NCI-H146 (cell line): ENCODE data around the gene TNXB.

Experiments
- DNase-seq: peaks from one replicate; lab custom pipeline; 2025; lab: John Stamatoyannopoulos, UW

Gene TNXB, protein sequence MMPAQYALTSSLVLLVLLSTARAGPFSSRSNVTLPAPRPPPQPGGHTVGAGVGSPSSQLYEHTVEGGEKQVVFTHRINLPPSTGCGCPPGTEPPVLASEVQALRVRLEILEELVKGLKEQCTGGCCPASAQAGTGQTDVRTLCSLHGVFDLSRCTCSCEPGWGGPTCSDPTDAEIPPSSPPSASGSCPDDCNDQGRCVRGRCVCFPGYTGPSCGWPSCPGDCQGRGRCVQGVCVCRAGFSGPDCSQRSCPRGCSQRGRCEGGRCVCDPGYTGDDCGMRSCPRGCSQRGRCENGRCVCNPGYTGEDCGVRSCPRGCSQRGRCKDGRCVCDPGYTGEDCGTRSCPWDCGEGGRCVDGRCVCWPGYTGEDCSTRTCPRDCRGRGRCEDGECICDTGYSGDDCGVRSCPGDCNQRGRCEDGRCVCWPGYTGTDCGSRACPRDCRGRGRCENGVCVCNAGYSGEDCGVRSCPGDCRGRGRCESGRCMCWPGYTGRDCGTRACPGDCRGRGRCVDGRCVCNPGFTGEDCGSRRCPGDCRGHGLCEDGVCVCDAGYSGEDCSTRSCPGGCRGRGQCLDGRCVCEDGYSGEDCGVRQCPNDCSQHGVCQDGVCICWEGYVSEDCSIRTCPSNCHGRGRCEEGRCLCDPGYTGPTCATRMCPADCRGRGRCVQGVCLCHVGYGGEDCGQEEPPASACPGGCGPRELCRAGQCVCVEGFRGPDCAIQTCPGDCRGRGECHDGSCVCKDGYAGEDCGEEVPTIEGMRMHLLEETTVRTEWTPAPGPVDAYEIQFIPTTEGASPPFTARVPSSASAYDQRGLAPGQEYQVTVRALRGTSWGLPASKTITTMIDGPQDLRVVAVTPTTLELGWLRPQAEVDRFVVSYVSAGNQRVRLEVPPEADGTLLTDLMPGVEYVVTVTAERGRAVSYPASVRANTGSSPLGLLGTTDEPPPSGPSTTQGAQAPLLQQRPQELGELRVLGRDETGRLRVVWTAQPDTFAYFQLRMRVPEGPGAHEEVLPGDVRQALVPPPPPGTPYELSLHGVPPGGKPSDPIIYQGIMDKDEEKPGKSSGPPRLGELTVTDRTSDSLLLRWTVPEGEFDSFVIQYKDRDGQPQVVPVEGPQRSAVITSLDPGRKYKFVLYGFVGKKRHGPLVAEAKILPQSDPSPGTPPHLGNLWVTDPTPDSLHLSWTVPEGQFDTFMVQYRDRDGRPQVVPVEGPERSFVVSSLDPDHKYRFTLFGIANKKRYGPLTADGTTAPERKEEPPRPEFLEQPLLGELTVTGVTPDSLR (N-terminal part only)

DNA sequence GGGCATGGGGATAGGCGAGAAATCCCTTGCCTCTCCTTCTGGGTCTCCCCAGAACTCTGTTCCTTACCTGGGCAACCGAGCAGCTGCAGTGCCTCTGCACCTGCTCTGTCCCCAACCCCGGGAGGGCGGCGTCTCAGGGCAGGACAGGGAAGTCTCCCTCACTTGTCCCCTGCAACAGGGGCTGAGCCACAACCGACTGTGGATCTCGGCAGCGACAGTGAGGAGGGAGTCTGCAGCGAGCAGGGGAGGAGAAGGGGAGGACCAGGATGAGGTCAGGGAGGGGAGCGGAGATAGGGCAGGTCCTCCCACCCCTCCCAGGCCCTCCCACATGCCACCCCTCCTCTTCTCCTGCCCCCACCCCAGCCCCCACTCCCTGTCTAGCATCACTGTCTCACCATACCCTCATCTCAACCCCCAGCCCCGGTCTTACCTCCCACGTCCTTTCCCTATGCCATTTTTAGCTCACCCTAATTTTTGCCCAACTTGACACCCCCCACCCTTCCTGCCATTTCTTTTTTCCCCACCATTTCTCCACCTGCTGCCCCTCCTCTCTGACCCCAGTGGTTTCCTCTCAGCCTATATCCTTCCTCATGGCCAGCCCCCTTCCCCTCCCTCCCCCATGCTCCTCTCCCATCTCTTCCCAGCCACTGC is at the start of gene TNXB:
TSS of gene TNXB (minus strand) at position 225 of the 651 bp plus-strand sequence. CDS start 11,140 bp downstream, outside the sequence.
- DNase-seq = peak; percentile 45

DNA sequence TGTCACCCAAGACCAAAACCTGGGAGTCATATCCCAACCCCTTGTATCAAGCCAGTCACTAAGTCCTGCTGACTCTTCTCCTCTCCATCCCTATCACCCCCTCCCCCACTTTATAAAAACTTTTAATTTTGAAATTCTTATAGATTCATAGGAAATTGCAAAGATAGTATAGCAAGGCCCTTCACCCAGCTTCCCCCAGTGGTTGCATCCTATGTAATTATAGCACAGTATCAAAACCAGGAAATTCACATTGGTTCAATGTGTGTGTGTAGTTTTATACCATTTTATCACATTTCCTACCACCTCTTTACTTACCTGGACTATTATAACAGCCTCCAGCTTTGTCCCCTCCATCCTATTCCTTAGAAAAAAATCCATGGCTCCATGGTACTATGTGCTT is 48.9 kb upstream of the TNXB start:
- no peak for DNase-seq

DNA sequence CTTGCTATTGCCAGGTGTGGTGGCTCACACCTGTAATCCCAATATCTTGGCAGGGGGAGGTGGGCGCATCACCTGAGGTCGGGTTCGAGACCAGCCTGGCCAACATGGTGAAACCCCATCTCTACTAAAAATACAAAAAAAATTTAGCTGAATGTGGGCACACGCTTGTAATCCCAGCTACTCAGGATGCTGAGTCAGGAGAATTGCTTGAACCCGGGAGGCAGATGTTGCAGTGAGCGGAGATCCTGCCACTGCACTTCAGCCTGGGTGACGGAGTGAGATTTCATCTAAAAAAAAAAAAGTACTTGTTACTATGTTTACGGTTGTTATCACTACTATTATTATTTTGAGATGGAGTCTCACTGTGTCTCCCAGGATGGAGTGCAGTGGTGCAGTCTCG is 47.8 kb upstream of the TNXB start:
- DNase-seq = no peak

DNA sequence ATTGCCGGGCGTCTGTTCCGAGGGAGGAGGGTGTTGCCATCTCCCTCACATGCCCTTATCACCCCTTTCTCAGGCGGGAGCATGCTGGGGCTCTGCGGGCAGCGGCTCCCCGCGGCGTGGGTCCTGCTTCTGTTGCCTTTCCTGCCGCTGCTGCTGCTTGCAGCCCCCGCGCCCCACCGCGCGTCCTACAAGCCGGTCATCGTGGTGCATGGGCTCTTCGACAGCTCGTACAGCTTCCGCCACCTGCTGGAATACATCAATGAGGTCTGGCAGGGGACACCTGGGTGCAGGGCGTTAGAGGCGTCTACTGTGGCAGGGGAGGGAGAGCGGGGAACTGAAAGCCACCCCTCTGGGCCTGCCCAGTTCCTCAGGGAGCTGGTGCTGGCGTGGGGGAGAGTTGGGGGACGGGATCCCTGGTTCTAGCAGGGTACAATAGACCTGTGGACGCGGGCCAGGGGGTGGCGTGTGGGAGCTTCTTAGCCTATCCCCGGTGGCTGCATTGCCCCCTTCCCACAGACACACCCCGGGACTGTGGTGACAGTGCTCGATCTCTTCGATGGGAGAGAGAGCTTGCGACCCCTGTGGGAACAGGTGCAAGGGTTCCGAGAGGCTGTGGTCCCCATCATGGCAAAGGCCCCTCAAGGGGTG is 45.5 kb upstream of the TNXB start:
- peak; percentile 87 for DNase-seq

DNA sequence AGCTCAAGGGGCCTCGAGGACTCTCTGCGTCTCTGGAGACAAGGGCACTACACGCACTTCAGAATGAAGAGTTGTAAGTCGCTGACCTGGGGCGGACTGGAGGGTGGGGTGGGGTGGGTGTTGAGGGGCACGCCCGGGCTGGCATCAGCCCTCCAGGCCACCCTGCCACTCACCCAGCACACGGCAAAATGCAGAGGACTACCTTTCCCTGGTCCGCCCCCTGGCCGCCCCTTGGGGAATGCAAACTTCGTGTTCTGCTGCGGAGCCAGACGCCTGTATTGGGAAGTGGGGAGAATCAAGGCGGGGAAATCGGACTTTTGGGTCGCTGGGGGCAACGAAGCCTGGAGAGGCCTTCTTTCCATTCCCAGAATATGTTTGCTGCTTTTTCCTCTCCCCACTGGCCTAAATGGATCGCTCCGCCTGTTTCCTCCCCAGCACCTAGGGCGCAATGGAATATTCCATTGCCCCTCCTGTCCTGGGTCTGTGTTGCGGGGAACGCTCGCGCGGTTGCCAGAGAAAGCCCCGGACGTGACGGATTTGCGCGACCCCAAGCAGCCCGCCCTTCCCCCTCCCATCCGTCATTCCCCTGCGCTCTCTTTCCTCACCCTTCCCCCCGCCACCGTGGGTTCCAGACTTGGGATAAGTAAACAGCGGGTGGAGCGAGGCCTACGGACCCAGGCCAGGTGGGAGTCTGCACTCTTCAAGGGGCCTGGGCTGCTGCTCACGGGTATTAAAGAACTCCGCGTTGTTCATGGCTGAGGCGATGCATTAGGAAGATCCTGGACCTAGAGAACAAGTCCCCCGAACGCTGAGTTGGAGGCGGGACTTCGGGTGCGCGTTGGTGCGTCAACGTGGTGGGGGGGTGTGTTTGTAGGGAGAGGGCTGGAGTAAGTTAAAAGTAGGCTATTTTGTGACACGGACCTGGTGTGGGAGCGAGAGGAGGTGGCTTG is 44.7 kb upstream of the TNXB start, which contains the start of gene PPT2:
TSS of gene PPT2 (plus strand) at position 578 of the 950 bp plus-strand sequence. CDS start 454 bp downstream, outside the sequence.
- DNase-seq = peak; percentile 79

DNA sequence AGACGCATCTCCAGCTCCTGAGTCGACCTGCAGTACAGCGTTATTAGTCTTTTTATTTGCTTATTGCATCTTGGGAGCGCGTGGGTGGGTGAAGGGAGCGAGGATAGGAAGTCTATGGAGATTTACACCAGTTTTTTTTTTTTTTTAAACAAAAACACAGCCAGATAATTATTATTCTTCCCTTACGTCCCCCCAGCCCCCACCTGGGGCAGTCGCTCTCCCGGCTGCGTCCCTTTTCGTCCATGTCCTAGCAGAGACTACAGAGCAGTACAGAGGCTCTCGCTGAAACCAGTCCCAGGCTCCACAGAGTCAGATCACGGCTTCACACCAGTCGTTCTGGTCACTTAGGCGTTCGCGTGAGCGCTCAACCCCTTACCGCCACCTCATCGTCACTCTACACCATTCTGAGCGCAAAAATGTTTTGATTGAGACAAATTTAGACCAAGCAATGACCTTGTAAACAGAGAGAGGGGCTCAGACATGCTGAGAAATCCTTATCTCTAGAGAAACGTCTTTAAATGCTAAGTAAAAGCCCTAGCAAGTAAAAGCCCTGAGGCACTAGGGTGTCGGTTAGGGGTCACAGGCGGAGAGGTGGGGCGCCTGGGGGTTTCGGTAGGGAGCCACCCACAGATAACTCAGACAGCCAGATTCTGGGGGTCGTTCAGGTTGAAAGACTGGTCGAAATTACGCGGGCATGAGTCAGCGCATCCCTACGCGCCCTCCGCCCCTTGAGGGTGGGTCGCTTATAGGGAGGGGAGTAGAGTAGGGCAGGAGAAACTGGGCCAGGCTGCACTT is 43.8 kb upstream of the TNXB start:
- DNase-seq = peak; percentile 27

DNA sequence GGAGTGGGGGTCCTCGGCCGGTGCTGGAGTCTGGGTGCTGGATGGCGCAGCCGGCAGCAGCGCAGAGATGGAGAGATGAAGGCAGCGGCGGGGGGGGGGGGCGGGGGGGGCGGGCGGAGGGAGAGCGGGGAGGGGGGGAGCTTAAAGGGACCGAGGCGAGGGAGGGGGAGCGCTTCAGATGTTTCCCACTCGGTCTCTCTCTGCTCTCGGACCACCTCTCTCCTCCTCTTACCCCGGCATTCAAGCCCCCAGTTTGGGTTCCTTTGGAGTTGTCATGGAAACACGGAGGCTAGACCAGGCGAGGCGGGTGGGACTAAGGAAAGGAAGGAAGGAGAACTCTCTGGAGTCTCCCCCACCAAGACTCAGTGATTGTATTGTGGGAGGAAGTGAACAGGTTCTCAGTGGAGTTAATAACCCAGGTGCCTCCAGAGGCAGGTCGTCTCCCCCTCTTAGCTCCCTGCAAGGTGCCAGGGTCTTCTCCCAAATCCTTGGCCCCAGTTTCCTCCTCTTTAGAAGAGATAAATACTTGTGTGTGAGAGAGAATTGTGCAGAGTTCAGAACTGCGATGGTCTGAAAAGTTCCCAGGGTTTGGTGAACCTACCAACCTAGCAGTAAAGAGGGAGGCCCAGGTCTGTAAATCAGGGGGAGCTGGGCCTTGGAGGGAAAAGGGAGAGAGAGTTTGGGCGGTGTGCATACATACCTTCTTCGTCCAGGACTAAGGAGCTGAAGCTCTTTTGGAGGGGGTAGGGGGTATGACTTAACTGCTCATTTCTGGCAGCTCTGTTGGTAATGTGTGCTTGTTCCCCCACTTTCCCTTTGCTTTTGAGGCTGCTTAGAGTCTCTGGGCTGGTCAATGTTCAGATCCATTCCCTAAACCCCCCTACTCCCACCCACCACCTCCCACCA is 43.0 kb upstream of the TNXB start, which contains the start of gene PRRT1:
TSS of gene PRRT1 (minus strand) at position 77 of the 906 bp plus-strand sequence. CDS start 112 bp downstream, outside the sequence.
- DNase-seq = no peak

DNA sequence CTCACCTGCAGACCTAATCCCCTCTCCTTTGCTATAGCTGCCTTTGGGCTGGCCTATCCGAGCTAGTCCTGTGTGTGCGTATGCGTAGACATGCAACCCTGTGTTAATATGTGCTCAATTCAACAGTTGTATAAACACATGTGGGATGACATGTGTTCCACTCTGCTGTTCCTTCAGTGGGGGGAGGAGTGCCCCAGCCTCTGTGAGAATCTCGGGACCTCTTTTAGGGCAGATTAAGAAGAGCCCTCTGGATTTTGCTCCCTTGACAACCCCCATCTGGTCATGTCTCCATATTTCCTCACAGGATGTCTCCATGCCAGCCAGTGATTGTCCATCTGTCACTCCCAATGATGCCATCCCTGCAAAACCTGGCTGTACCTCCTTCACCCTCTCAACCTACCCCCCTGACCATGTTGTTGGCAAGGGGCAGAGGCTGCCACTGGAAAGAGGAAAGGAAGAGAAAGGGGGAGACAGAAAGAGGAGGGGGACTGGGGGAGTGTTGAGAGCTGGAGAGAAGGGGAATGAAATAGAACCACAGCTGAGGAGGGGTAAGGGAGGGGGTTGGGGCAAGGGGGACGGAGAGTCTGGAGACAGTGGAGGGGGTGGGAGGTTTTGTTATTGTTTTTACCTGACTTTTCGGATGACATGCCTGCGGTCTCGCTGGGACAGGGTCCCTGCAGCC is 42.2 kb upstream of the TNXB start:
- no peak for DNase-seq

DNA sequence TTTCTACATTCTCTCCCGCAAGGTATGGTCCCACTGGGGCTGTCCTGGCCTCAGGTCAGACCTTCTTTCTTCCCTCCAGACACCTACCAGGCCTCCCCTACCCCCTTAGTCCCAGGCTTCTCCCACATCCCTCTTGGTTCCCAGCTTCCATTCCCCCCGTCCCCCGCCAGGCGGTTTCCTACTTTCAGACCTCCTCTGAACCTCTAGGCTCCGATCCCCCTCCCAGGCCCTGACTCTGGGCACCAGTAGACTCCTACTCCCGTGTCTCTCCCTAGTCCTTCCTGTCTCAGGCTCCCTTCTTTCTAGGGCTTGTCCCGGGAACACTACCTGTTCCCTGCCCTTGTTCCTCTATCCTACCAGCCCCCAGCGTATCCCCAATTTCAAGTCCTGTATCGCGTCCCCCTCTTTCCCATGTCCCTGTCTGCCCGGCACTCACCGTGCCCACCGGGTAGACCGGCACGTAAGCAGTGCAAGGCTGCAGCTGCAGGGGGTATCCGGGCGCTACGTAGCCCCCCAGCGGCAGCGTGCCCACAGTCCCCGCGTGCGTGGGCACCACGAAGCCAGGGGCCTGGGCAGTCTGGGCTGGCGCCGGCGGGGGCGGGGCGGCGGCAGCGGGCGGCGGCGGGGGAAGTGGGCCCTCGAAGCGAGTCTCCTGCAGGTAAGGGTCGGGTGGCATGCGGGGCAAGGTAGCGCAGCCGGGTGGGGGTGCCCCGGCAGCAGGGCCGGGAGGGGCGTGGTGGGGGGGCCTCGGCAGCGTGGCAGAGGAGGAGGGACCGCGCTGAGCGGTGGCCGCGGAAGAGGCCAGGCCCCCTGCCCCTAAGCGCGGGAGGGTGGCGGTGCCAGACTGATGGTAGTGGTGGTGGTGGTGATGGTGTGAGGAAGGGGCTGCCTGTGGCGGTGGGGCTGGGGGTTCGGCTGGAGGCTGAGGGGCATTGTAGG is 41.1 kb upstream of the TNXB start:
- DNase-seq = no peak

DNA sequence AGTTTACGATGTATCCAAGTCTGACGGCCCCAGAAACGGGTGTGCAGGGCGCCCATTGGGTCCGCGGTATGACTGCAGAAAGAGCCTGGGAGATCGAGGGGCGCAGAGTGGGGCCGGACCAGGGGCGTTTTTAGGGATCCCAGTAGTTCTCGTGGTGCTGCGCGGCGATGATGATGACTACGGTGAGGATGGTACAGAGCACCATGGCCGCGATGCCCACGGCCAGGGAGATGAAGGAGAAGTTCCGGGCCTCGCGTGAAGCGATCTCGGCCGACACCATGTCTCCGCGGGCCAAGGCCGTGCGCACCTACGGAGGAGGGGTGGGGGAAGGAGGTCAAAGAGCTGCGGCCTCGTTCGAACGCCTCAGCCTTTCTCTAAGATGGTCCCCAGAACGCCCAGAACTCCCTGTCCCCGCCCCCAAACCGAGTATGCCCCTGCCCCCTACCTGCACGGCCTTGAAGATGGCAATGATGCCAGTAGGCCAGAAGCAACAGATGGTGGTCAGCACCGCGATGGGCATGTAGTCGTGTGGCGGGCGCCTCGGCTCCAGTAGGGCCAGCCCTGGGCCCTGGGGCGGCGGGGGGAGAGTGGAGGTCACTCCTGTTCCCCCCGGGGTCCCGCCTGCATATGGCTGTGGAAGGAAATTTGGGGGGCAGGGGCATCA is 40.1 kb upstream of the TNXB start:
- peak; percentile 34 for DNase-seq

DNA sequence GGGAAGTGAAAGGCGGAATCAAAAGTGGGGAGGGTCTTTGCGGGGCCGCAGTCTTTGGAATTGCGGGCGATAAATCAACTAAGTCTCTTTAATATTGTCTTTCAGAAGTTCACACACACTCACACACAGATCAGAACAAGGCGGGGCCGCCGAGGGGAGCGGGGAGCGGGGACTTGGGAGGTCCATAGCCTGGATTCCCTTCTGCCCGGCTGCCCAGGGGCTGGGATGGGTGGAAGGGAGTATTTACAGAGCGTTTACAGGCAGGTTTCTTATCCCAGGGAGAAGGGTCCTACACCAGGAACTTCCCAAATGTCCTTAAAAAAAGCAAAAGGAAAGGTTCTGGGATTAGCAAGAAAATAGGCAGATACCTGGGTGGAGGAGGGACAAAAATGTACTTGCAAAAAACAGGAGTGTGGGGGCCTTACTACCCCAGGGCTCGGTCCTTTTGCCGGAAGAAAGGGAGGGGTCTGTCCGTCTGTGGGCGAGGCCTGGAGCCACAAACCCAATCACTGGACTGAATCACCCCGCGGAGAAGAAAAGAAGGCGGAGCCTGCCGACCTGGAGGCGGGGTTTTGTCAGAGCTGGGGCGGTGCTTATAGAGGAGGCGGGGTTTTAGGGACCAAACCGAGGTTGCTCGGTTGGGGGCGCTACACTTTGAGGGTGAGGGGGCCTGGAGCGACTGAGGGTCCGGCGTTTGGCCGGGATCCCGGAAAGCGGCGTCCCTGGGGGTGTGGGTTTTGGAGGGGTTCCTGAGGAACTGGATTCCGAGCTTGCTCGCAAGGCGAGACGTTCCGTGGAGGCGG is 39.4 kb upstream of the TNXB start:
- DNase-seq = peak; percentile 69

DNA sequence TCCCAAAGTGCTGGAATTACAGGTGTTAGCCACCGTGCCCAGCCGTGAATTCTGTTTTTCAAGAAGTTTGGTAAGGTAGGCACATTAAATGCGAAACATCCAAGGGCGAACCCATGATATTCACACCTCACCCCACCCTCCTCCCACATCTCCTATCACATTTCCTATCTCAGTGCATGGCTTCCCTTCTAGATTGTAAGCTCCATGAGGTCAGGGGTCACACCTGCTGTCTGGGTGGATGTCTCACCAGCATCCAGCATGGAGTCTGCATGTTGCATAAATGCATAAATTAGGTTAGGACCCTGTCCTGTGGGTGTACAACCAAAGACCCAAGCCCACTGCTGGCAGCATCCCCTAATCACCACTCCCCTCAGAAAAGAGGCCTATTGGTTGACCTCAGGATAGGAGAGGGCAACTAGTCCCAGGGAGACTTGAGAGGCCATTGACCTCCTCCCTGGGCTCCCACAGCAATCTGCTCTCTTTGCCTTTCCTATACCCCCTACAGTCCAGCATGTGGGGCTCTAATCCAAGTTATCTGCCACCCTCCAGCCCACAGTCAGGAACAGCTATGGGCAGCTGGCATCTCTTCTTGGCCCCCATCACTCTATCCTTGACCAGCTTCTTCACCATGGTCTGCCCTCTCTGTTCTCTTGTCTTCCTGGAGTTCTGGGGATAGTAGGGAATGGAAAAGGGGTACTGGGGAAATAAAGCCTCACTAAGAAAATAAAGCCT is 38.4 kb upstream of the TNXB start:
- no peak for DNase-seq

DNA sequence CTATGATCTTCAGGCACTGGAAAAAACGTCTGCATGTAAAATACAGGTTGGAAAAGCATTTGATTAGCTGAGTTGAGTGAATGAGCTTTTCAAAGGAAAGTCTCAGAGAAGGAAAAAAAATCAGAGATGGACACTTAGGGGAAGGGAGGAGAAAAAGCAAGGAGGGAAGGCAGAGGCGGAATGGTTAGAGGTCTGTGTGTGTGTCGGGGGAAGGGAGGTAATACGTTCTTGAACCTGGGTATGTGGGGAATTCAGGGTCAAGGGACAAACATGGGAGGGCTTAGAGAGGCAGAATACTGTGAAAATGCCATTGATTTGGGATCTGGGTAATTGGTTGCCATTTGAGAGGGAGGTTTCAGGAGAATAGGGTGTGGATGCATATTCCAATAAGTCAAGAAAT is 37.5 kb upstream of the TNXB start:
- no peak for DNase-seq

DNA sequence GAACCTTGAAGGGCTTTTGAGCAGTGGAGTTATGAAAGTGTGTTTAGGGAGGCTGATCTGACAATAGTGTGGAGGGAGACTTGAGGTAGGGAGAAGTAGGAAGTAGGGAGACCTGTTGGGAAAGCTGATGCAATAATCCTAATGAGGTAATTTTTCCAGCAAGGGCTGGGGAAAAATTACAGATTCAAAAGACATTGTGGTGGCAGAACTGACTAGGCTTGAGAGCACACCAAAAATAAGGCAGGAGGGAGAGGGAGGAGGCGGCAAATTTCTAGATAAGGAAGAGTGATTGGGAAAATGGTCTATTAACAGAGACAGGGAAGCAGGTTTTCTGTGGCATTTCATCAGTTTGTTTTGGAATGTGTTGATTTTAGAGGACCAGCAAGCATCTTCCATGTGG is 37.1 kb upstream of the TNXB start:
- DNase-seq = no peak
